Measurements from ENCODE around the gene CSTPP1. TPM values are rescaled to one million over a fixed set of nuclear protein-coding genes. Genes with fewer than 3 reads are reported as not detected.
"Not testable (repeated sequence)": the region's sequence is repeated elsewhere in the genome, so short reads cannot be mapped to it uniquely, and the experiment has no call there.

CSTPP1 gene
- total RNA-seq, 1 donor from 2014 or later = 29.6 TPM

GRCh38 chr11:47098223-47098622 lies 161.7 kb downstream of the CSTPP1 start:
- not testable (repeated sequence) for H3K4me3 Mint-ChIP-seq (ENCODE audit: unreplicated experiment); H3K4me2 ChIP-seq (ENCODE audit: low read length); H3K27ac ChIP-seq (ENCODE audit: low read depth, low read length); H3K4me1 ChIP-seq (ENCODE audit: insufficient read depth, low read length); H3K9me3 Mint-ChIP-seq (ENCODE audit: unreplicated experiment); H2AFZ ChIP-seq (ENCODE audit: low read depth, low read length); H4K20me1 ChIP-seq (ENCODE audit: insufficient read depth, low read length); H3K27me3 ChIP-seq (ENCODE audit: insufficient read depth, low read length); H3K27ac Mint-ChIP-seq (ENCODE audit: unreplicated experiment); DNase-seq (ENCODE audit: low read depth); H3K9me3 ChIP-seq (ENCODE audit: insufficient read depth, low read depth, low read length); H3K4me3 ChIP-seq (ENCODE audit: insufficient read depth, low read depth, low read length); H3K36me3 ChIP-seq (ENCODE audit: insufficient read depth, low read length); H3K9ac ChIP-seq (ENCODE audit: low read length); H3K27me3 Mint-ChIP-seq (ENCODE audit: low read depth, unreplicated experiment); H3K4me1 Mint-ChIP-seq (ENCODE audit: low read depth, unreplicated experiment); H3K79me2 ChIP-seq (ENCODE audit: insufficient read depth, low read length); H3K36me3 Mint-ChIP-seq (ENCODE audit: low read depth, unreplicated experiment); FAIRE-seq

- H3K36me3 ChIP-seq (ENCODE audit: insufficient read depth, low read length) = no peaks in the 10 kb centered on the region
- H4K20me1 ChIP-seq (ENCODE audit: insufficient read depth, low read length) = peaks cover 4% of the 10 kb centered on the region
- peak; percentile 32 for DNase-seq (ENCODE audit: low read depth)
- no peaks in the 10 kb centered on the region for H3K27me3 ChIP-seq (ENCODE audit: insufficient read depth, low read length)
- H2AFZ ChIP-seq (ENCODE audit: low read depth, low read length) = no peak overlapping the region
- peaks cover 2% of the 10 kb centered on the region for H3K9me3 Mint-ChIP-seq (ENCODE audit: unreplicated experiment)
- H3K4me3 Mint-ChIP-seq (ENCODE audit: unreplicated experiment) = no peak overlapping the region
- H3K9me3 ChIP-seq (ENCODE audit: insufficient read depth, low read depth, low read length) = no peaks in the 10 kb centered on the region
- H3K4me2 ChIP-seq (ENCODE audit: low read length) = no peak overlapping the region
- H3K27ac ChIP-seq (ENCODE audit: low read depth, low read length) = no peak overlapping the region
- H3K9ac ChIP-seq (ENCODE audit: low read length) = no peak overlapping the region
- no peak overlapping the region for H3K27ac Mint-ChIP-seq (ENCODE audit: unreplicated experiment)
- H3K4me1 Mint-ChIP-seq (ENCODE audit: low read depth, unreplicated experiment) = peaks cover 14% of the 10 kb centered on the region
- no peaks in the 10 kb centered on the region for H3K79me2 ChIP-seq (ENCODE audit: insufficient read depth, low read length)
- TF ChIP-seq EZH2 (IDR thresholded peaks at IDR 0.05; ENCODE audit: insufficient read depth, low read length) (no peak), CTCF (IDR thresholded peaks at IDR 0.05; ENCODE audit: insufficient read depth, low read depth, low read length) (no peak)
- H3K36me3 Mint-ChIP-seq (ENCODE audit: low read depth, unreplicated experiment) = peaks cover 3% of the 10 kb centered on the region
- FAIRE-seq = no peak
- H3K4me1 ChIP-seq (ENCODE audit: insufficient read depth, low read length) = peaks cover 9% of the 10 kb centered on the region
- H3K4me3 ChIP-seq (ENCODE audit: insufficient read depth, low read depth, low read length) = no peak overlapping the region
- H3K27me3 Mint-ChIP-seq (ENCODE audit: low read depth, unreplicated experiment) = no peaks in the 10 kb centered on the region
Observed at GRCh38 chr11:47099214-47099917, 162.8 kb downstream of the CSTPP1 start.

- no peak for FAIRE-seq
- Histone ChIP-seq H3K9me3 (ENCODE audit: insufficient read depth, low read depth, low read length) (no peaks in the 10 kb centered on the region), H2AFZ (ENCODE audit: low read depth, low read length) (no peak overlapping the region), H3K4me1 (ENCODE audit: insufficient read depth, low read length) (peaks cover 14% of the 10 kb centered on the region), H4K20me1 (ENCODE audit: insufficient read depth, low read length) (peaks cover 4% of the 10 kb centered on the region), H3K4me2 (ENCODE audit: low read length) (no peak overlapping the region), H3K36me3 (ENCODE audit: insufficient read depth, low read length) (no peaks in the 10 kb centered on the region), H3K27ac (ENCODE audit: low read depth, low read length) (no peak overlapping the region), H3K9ac (ENCODE audit: low read length) (no peak overlapping the region), H3K79me2 (ENCODE audit: insufficient read depth, low read length) (no peaks in the 10 kb centered on the region), H3K27me3 (ENCODE audit: insufficient read depth, low read length) (no peaks in the 10 kb centered on the region), H3K4me3 (ENCODE audit: insufficient read depth, low read depth, low read length) (no peak overlapping the region)
- Mint-ChIP-seq H3K9me3 (ENCODE audit: unreplicated experiment) (peaks cover 2% of the 10 kb centered on the region), H3K27me3 (ENCODE audit: low read depth, unreplicated experiment) (no peaks in the 10 kb centered on the region), H3K4me3 (ENCODE audit: unreplicated experiment) (no peak overlapping the region), H3K4me1 (ENCODE audit: low read depth, unreplicated experiment) (peaks cover 19% of the 10 kb centered on the region), H3K27ac (ENCODE audit: unreplicated experiment) (no peak overlapping the region), H3K36me3 (ENCODE audit: low read depth, unreplicated experiment) (peaks cover 3% of the 10 kb centered on the region)
- no peak for DNase-seq (ENCODE audit: low read depth)
- TF ChIP-seq CTCF (IDR thresholded peaks at IDR 0.05; ENCODE audit: insufficient read depth, low read depth, low read length) (no peak), EZH2 (IDR thresholded peaks at IDR 0.05; ENCODE audit: insufficient read depth, low read length) (no peak)
Observed at GRCh38 chr11:47099918-47100315, 163.4 kb downstream of the CSTPP1 start.
